K562 (cell line): Measurements from ENCODE around the gene ZNF112. TPM values are rescaled to one million over a fixed set of nuclear protein-coding genes. Genes with fewer than 3 reads are reported as not detected.

Experiments used
- ARID2 ChIP-seq: fragments of 450-650 bp; IDR thresholded peaks from 2 replicates; pipeline ENCODE4 v1.6.1; 2017; ENCODE audit warnings: antibody characterized with exemption, mild to moderate bottlenecking
- CXXC5 ChIP-seq: fragments of 250-450 bp; sonication (Bioruptor Pico); IDR thresholded peaks from 2 replicates; pipeline ENCODE4 v1.8.0; 2022; ENCODE audit warnings: inconsistent platforms, mild to moderate bottlenecking, moderate library complexity
- ELF2 ChIP-seq: fragments of 250-450 bp; sonication (Bioruptor Pico); IDR thresholded peaks from 2 replicates; pipeline ENCODE4 v1.5.0; 2021; ENCODE audit warnings: mild to moderate bottlenecking
- ILF3 ChIP-seq: fragments of 450-650 bp; IDR thresholded peaks from 2 replicates; pipeline ENCODE4 v1.6.1; 2018; ENCODE audit warnings: antibody characterized with exemption, mild to moderate bottlenecking, moderate library complexity, borderline replicate concordance
- LCOR ChIP-seq: sonication (generic); formaldehyde crosslinking; IDR thresholded peaks from 2 replicates; pipeline ENCODE4 v1.8.0; 2022; ENCODE audit warnings: mild to moderate bottlenecking, missing genetic modification reagents
- MCM2 ChIP-seq: fragments of 450-650 bp; IDR thresholded peaks from 2 replicates; pipeline ENCODE4 v1.6.1; 2017; ENCODE audit warnings: low read depth, mild to moderate bottlenecking
- NFIX ChIP-seq: fragments of 250-450 bp; sonication (Bioruptor Pico); IDR thresholded peaks from 2 replicates; pipeline ENCODE4 v1.4.0; 2020; ENCODE audit warnings: low read depth, mild to moderate bottlenecking, moderate library complexity
- NRF1 ChIP-seq, 2 experiments: fragments of 450-650 bp; IDR thresholded peaks in 1 of 2; conservative IDR thresholded peaks in 1 of 2; 2 replicates each; pipeline ENCODE4 v1.6.1; 2014; ENCODE audit warnings: mild to moderate bottlenecking in 2 of 2
- OTX1 ChIP-seq: fragments of 450-650 bp; formaldehyde crosslinking; IDR thresholded peaks from 2 replicates; pipeline ENCODE4 v1.4.0; 2022; ENCODE audit warnings: mild to moderate bottlenecking
- POLR2H ChIP-seq: IDR thresholded peaks from 2 replicates; pipeline ENCODE4 v1.6.1; 2016; ENCODE audit warnings: missing genetic modification characterization, low read depth, mild to moderate bottlenecking, control low read depth, missing compliant biosample characterization, moderate library complexity
- POU5F1 ChIP-seq: fragments of 150-350 bp; IDR thresholded peaks from 2 replicates; pipeline ENCODE4 v1.6.1; 2014; ENCODE audit warnings: borderline replicate concordance, low read length, low read depth, mild to moderate bottlenecking; ENCODE audit not compliant: partially characterized antibody
- RBBP5 ChIP-seq: fragments of 200-600 bp; sonication (generic); IDR thresholded peaks from 2 replicates; pipeline ENCODE4 v1.6.1; 2012; ENCODE audit warnings: borderline replicate concordance, mild to moderate bottlenecking, low read length, control low read depth, inconsistent platforms; ENCODE audit not compliant: insufficient read depth, poor library complexity, severe bottlenecking
- SP1 ChIP-seq: sonication (generic); formaldehyde crosslinking; IDR thresholded peaks from 2 replicates; pipeline ENCODE4 v1.8.1; 2022; ENCODE audit warnings: mild to moderate bottlenecking, missing genetic modification reagents
- TAL1 ChIP-seq: fragments of 450-650 bp; IDR thresholded peaks from 2 replicates; pipeline ENCODE4 v1.6.1; 2016; ENCODE audit warnings: mild to moderate bottlenecking
- THAP7 ChIP-seq: fragments of 250-450 bp; sonication (Bioruptor Pico); IDR thresholded peaks from 2 replicates; pipeline ENCODE4 v1.5.0; 2021
- VEZF1 ChIP-seq: fragments of 200-800 bp; sonication (Bioruptor generic); IDR thresholded peaks from 2 replicates; pipeline ENCODE4 v1.6.1; 2017; ENCODE audit warnings: missing genetic modification characterization, missing compliant biosample characterization
- ZBTB33 ChIP-seq: sonication (generic); formaldehyde crosslinking; IDR thresholded peaks from 2 replicates; pipeline ENCODE4 v1.8.1; 2023; ENCODE audit warnings: mild to moderate bottlenecking, missing genetic modification reagents
- ZBTB34 ChIP-seq: fragments of 250-450 bp; sonication (Bioruptor Pico); IDR thresholded peaks from 2 replicates; pipeline ENCODE4 v1.8.0; 2021; ENCODE audit warnings: mild to moderate bottlenecking, moderate library complexity
- ZC3H4 ChIP-seq: sonication (generic); formaldehyde crosslinking; IDR thresholded peaks from 2 replicates; pipeline ENCODE4 v1.9.0; 2021; ENCODE audit warnings: missing genetic modification reagents, borderline replicate concordance
- ZNF184 ChIP-seq: sonication (generic); formaldehyde crosslinking; IDR thresholded peaks from 2 replicates; pipeline ENCODE4 v1.5.0; 2020; ENCODE audit warnings: missing genetic modification reagents
- ZNF431 ChIP-seq: sonication (generic); formaldehyde crosslinking; IDR thresholded peaks from 2 replicates; pipeline ENCODE4 v1.8.0; 2022; ENCODE audit warnings: mild to moderate bottlenecking, missing genetic modification reagents
- ZNF507 ChIP-seq: conservative IDR thresholded peaks from 2 replicates; pipeline ENCODE4 v1.6.1; 2017; ENCODE audit warnings: missing genetic modification characterization, missing compliant biosample characterization
- ZNF740 ChIP-seq, 3 experiments: fragments of 200-800 bp in 1 of 3; sonication (Bioruptor generic) in 1 of 3; sonication (generic) in 1 of 3; formaldehyde crosslinking in 1 of 3; IDR thresholded peaks; 2 replicates each; pipeline versions ENCODE4 v1.6.1 to v1.8.0; 2016 to 2022; ENCODE audit warnings: mild to moderate bottlenecking in 2 of 3, missing compliant biosample characterization in 2 of 3, missing genetic modification characterization in 2 of 3, missing genetic modification reagents in 1 of 3
- polyA plus RNA-seq, 8 experiments: library from polyadenylated mRNA; depleted of rRNA in 4 of 8; stranded (reverse) in 5 of 8; unstranded in 3 of 8; fragments of >200 nt; fragmentation: Nextera tagmentation in 2 of 8; fragmentation: Illumina TruSeq in 1 of 8; extraction: Ambion mirVana in 2 of 8; extraction: Trizol in 1 of 8; gene quantifications; 2 replicates each; pipeline versions ENCODE4 v1.2.1 to v1.2.3, GENCODE V29; 2011 to 2014; ENCODE audit warnings: inconsistent platforms in 1 of 8, missing spikeins in 1 of 8
- total RNA-seq, 7 experiments: library from RNA; depleted of rRNA in 6 of 7; stranded (reverse); fragments of >200 nt in 6 of 7; fragmentation: Illumina TruSeq in 2 of 7; extraction: Trizol in 2 of 7; gene quantifications; 2 replicates each; pipeline versions ENCODE4 v1.2.1 to v1.2.3, GENCODE V29; 2011 to 2021; ENCODE audit warnings: low replicate concordance in 1 of 7

ZNF112 gene
- total and polyA plus RNA-seq, 9 of the 15 experiments (the other 6 are each of a cell fraction or from before 2014, with no cell fraction given), result 0.21 to 1.3 (median 0.61) TPM

GRCh38 chr19:44304659-44305193 is 51.8 kb downstream of the ZNF112 start, which contains the start of gene ZNF235 (continued):
- TF ChIP-seq VEZF1, result peak; percentile 47
- no peak for TF ChIP-seq ZBTB34 (CRISPR knock-in tag)
- no peak for TF ChIP-seq LCOR (CRISPR knock-in tag)
- no peak for TF ChIP-seq MCM2
- TF ChIP-seq POLR2H (tag), result no peak
- no peak for TF ChIP-seq TAL1
- no peak for TF ChIP-seq RBBP5
- TF ChIP-seq THAP7 (CRISPR knock-in tag), result no peak
- no peak for TF ChIP-seq ARID2
- TF ChIP-seq ZBTB33 (CRISPR knock-in tag), result no peak
- no peak for TF ChIP-seq NFIX (CRISPR knock-in tag)
- TF ChIP-seq ZNF184, result no peak
- peak; percentile 62 to 65; a peak in 3 of 4 replicates for TF ChIP-seq NRF1 (conservative IDR thresholded peaks at IDR 0.05 in 1 of 2, IDR thresholded peaks at IDR 0.05 in 1 of 2)
- no peak for TF ChIP-seq ZNF507 (tag)
- no peak for TF ChIP-seq OTX1 (CRISPR knock-in tag)
- TF ChIP-seq ZC3H4 (CRISPR knock-in tag), result no peak
- TF ChIP-seq ILF3, result no peak
- no peak for TF ChIP-seq ELF2 (CRISPR knock-in tag)
- TF ChIP-seq SP1 (CRISPR knock-in tag), result no peak
- TF ChIP-seq ZNF431, result no peak
- no peak for TF ChIP-seq ZNF740 (CRISPR knock-in tag; IDR thresholded peaks at IDR 0.05)
- no peak for TF ChIP-seq ZNF740 (tag; IDR thresholded peaks at IDR 0.05)
- TF ChIP-seq POU5F1, result peak; percentile 46
- TF ChIP-seq CXXC5, result peak; percentile 80
